Tibial nerve (tissue), 3 donors: ENCODE measurements around the gene SMCO4.

Experiments
- EP300 ChIP-seq, 2 donors: sonication (generic); formaldehyde crosslinking; IDR thresholded peaks; one replicate each; pipeline ENCODE4 v1.6.1; 2017; ENCODE audit warnings: antibody characterized with exemption in 2 of 2, mild to moderate bottlenecking in 1 of 2
- POLR2A ChIP-seq, 2 donors: fragments of 450-650 bp; IDR thresholded peaks; one replicate each; pipeline ENCODE4 v1.6.1; 2017; ENCODE audit warnings: antibody characterized with exemption in 2 of 2, mild to moderate bottlenecking in 2 of 2, moderate library complexity in 2 of 2

DNA sequence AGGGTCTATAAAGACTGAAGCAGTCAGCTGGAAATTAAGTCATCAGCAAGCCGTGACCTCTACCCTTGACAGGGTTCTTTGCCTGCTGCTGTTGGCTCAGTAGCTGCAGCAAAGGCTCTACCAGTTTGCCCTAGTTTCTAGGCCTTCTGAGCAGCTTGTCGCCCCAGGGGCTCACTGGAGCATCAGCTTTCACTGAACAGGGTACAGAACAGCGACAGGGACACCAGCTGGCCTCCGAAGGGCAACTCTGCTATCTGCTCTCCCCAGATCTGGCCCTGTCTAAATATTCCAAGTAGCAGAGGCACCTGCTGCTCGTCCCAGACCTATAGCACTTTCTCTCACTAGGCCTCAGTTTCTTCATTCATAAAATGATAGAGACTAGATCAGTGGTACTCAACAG lies 42.4 kb downstream of the SMCO4 start:
- no peak for TF ChIP-seq POLR2A (IDR thresholded peaks at IDR 0.05)
- no peak for TF ChIP-seq EP300 (IDR thresholded peaks at IDR 0.05)
